ENCODE results near the gene PTPRCAP. TPM values are rescaled to one million over a fixed set of nuclear protein-coding genes. Genes with fewer than 3 reads are reported as not detected.

Gene PTPRCAP
- total RNA-seq, 4 donors from 2014 or later, result 0.29 to 5.0 (median 1.9) TPM

DNA sequence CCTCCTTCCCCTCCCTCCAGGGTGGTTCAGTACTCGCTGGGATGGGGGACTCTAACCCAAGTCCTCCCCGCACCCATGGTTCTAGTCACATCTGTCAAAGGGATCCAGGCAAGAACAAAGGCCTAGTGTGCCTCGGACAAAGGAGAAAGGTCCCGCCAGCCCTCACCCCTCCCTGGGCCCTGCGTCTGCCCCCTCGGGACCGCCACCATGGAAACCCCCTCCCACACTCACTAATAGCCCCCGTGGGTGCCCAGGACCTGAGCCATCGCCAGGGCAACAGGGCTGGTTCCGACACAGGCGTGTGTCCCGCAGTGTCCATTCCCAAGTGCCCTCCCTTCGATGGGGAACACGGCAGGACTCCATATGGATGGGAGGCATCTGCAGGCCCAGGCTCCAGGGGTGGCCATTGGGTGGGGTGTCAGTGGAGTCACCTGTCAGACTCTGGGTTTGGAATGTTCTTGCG lies 27.1 kb downstream of the PTPRCAP start:
- H3K36me3 ChIP-seq, result no peaks in the 10 kb centered on the region
- TF ChIP-seq POLR2A (IDR thresholded peaks at IDR 0.05), result no peak
- TF ChIP-seq, protein P1, sequence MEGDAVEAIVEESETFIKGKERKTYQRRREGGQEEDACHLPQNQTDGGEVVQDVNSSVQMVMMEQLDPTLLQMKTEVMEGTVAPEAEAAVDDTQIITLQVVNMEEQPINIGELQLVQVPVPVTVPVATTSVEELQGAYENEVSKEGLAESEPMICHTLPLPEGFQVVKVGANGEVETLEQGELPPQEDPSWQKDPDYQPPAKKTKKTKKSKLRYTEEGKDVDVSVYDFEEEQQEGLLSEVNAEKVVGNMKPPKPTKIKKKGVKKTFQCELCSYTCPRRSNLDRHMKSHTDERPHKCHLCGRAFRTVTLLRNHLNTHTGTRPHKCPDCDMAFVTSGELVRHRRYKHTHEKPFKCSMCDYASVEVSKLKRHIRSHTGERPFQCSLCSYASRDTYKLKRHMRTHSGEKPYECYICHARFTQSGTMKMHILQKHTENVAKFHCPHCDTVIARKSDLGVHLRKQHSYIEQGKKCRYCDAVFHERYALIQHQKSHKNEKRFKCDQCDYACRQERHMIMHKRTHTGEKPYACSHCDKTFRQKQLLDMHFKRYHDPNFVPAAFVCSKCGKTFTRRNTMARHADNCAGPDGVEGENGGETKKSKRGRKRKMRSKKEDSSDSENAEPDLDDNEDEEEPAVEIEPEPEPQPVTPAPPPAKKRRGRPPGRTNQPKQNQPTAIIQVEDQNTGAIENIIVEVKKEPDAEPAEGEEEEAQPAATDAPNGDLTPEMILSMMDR (IDR thresholded peaks at IDR 0.05), result no peak
- no peak overlapping the region for H3K27ac ChIP-seq
- no peak overlapping the region for H3K4me3 ChIP-seq
- peaks cover 0 to 20% of the 10 kb centered on the region in 2 donors for H3K27me3 ChIP-seq
- DNase-seq, result no peak
- no peaks in the 10 kb centered on the region for H3K9me3 ChIP-seq
- no peaks in the 10 kb centered on the region for H3K4me1 ChIP-seq
- intact Hi-C loops (cut with DNase I; ENCODE audit: low total_unique reads), result no loop called here

DNA sequence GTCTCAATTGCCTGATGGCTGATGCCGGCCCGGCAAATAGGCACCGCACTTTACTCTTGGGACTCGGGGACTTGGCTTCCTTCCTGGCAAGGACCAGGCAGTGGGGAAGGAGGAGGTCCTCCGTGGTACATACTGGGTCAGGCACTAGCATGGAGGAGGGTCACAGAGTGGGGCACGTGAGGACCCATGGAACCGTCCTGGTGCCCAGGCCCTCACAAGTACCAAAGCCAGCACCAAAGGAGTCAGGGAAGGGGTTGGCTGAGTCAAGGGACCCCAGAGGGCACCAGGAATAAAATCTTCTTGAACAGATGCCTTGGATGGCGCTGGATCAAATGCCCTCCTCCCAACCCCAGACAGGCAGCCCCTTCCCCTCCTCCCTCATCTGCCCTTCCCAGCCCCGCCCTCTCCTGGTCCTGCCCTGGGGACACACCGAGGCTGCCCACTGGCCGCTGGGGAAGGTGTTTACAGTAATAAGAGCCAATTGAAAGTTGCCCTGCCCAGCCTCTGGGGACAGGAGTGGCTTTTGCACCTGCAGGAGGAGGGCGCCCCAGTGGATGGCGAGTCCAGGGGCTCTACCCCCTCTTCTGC lies 27.6 kb downstream of the PTPRCAP start:
- TF ChIP-seq, protein P1 (IDR thresholded peaks at IDR 0.05), result no peak
- no peak for TF ChIP-seq POLR2A (IDR thresholded peaks at IDR 0.05)
- peaks cover 0 to 20% of the 10 kb centered on the region in 2 donors for H3K27me3 ChIP-seq
- no peaks in the 10 kb centered on the region for H3K9me3 ChIP-seq
- no peaks in the 10 kb centered on the region for H3K4me1 ChIP-seq
- intact Hi-C loops (cut with DNase I; ENCODE audit: low total_unique reads), result no loop called here
- no peak overlapping the region for H3K4me3 ChIP-seq
- H3K27ac ChIP-seq, result no peak overlapping the region
- DNase-seq, result no peak
- H3K36me3 ChIP-seq, result no peaks in the 10 kb centered on the region

DNA sequence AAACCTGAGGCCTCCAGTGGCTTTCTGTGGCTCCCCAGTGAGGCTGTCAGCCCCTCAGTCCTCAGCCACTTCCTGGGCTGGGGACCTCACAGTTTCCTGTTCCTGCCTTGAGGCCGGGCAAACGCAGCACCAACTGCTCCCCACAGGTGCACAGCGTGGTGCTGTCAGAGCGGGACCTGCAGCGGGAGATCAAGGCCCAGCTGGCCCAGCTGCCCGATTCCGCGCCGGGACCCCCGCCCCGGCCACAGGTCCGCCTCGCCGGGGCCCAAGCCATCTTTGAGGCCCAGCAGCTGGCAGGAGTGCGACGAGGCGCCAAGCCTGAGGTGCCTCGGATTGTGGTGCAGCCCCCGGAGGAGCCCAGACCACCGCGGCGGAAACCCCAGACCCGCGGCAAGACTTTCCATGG lies 28.2 kb downstream of the PTPRCAP start:
- intact Hi-C loops (cut with DNase I; ENCODE audit: low total_unique reads), result no loop called here
- Histone ChIP-seq H3K27me3 (peaks cover 0 to 20% of the 10 kb centered on the region in 2 donors), H3K9me3 (no peaks in the 10 kb centered on the region), H3K27ac (no peak overlapping the region), H3K4me3 (no peak overlapping the region), H3K36me3 (no peaks in the 10 kb centered on the region), H3K4me1 (no peaks in the 10 kb centered on the region)
- DNase-seq, result no peak
- no peak for TF ChIP-seq POLR2A (IDR thresholded peaks at IDR 0.05)
- TF ChIP-seq, protein P1 (IDR thresholded peaks at IDR 0.05), result no peak

DNA sequence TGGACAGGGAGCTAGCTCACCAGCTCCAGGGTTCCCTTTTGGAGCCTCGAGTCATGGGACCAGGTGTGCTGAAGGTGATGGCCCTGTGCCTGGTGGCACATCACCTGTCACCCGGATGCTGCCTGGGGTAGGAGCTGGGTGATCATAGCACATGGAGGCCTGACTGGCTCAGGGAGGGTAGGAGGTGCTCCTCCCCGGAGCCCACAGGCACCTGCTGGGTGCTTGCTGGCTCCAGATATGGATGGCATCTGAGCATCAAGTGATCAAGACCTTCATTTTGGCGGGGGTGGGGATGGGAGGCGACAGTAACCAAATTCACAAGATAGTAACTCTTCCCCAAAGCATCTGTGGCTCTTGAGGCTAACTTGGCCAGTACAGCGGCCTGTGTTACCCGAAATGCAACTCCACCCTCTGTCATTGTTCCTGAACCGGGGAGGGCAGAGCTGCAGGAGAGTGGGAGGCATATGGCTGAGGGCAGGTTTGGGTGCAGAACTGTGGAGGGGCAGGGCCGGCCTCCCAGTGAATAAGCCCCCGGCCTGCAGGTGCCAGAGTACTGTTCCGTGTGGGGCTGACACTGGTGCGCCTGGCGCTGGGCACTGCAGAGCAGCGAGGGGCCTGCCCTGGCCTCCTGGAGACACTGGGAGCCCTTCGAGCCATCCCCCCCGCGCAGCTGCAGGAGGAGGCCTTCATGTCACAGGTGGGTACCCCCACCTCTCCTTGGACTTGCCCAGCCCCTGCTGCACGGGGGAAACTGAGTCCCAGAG lies 28.9 kb downstream of the PTPRCAP start:
- peaks cover 0 to 20% of the 10 kb centered on the region in 2 donors for H3K27me3 ChIP-seq
- no peaks in the 10 kb centered on the region for H3K4me1 ChIP-seq
- H3K4me3 ChIP-seq, result no peak overlapping the region
- H3K36me3 ChIP-seq, result no peaks in the 10 kb centered on the region
- no peaks in the 10 kb centered on the region for H3K9me3 ChIP-seq
- no peak for TF ChIP-seq POLR2A (IDR thresholded peaks at IDR 0.05)
- TF ChIP-seq, protein P1 (IDR thresholded peaks at IDR 0.05), result no peak
- intact Hi-C loops (cut with DNase I; ENCODE audit: low total_unique reads), result no loop called here
- no peak for DNase-seq
- H3K27ac ChIP-seq, result no peak overlapping the region

DNA sequence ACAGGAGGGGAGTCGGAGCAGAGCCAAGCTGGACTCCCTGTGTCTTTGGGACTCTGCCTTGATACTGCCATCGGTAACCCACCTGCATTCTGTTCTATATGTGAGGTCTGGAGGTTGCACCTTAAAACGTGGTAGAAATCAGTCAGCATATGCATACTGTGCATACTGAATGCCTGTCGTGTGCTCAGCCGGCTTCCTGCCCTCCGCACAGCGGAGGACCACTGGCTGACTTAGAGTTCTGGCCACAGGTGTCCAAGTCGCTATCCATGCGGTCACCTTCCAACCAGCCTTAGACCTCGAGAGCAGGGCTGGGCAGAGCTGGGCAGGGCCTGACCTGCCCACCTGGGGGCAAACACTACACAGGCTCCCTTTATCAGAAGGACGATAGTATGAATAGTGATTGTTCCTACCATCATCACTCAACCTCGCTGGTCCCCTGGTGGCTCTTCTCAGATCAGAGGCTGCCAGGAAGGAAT lies 29.8 kb downstream of the PTPRCAP start:
- Histone ChIP-seq H3K27ac (no peak overlapping the region), H3K4me3 (no peak overlapping the region), H3K27me3 (peaks cover 0 to 20% of the 10 kb centered on the region in 2 donors), H3K4me1 (no peaks in the 10 kb centered on the region), H3K9me3 (no peaks in the 10 kb centered on the region), H3K36me3 (no peaks in the 10 kb centered on the region)
- no peak for DNase-seq
- intact Hi-C loops (cut with DNase I; ENCODE audit: low total_unique reads), result no loop called here
- no peak for TF ChIP-seq POLR2A (IDR thresholded peaks at IDR 0.05)
- TF ChIP-seq, protein P1 (IDR thresholded peaks at IDR 0.05), result no peak
